HepG2 (cell line): Measurements from ENCODE around the gene USP27X. TPM values are rescaled to one million over a fixed set of nuclear protein-coding genes. Genes with fewer than 3 reads are reported as not detected.

Experiments
- ARID3A ChIP-seq: IDR thresholded peaks from 2 replicates; pipeline ENCODE4 v1.6.1; 2012; ENCODE audit warnings: low read depth, low read length, improper control_type of control experiment
- ATF7-NPFF ChIP-seq: sonication (generic); formaldehyde crosslinking; IDR thresholded peaks from 2 replicates; pipeline ENCODE4 v1.8.1; 2023; ENCODE audit warnings: mild to moderate bottlenecking, low read depth, missing genetic modification reagents, moderate library complexity
- CHD4 ChIP-seq: fragments of 200-600 bp; sonication (generic); IDR thresholded peaks from 2 replicates; pipeline ENCODE4 v1.7.0; 2017; ENCODE audit warnings: mild to moderate bottlenecking, low read length, borderline replicate concordance
- CSRNP2 ChIP-seq: sonication (generic); formaldehyde crosslinking; conservative IDR thresholded peaks from 2 replicates; pipeline ENCODE4 v1.8.0; 2022; ENCODE audit warnings: low read depth, missing genetic modification reagents
- EZH2 ChIP-seq: conservative IDR thresholded peaks from 2 replicates; pipeline ENCODE4 v1.6.1; 2012; ENCODE audit warnings: mild to moderate bottlenecking, low read depth, low read length, moderate library complexity
- HHEX ChIP-seq: IDR thresholded peaks from 2 replicates; pipeline ENCODE4 v1.6.1; 2016; ENCODE audit warnings: control low read depth
- JUN ChIP-seq: sonication (generic); formaldehyde crosslinking; IDR thresholded peaks from 2 replicates; pipeline ENCODE4 v1.4.0; 2020; ENCODE audit warnings: mild to moderate bottlenecking, missing genetic modification reagents
- KDM4B ChIP-seq: sonication (generic); formaldehyde crosslinking; IDR thresholded peaks from 2 replicates; pipeline ENCODE4 v1.4.0; 2020; ENCODE audit warnings: missing genetic modification reagents
- MEIS1 ChIP-seq: sonication (generic); formaldehyde crosslinking; IDR thresholded peaks from 2 replicates; pipeline ENCODE4 v1.9.0; 2021; ENCODE audit warnings: mild to moderate bottlenecking, missing genetic modification reagents, moderate library complexity, borderline replicate concordance
- MYC ChIP-seq: sonication (generic); formaldehyde crosslinking; IDR thresholded peaks from 2 replicates; pipeline ENCODE4 v1.9.0; 2021; ENCODE audit warnings: missing genetic modification reagents, borderline replicate concordance
- NFYC ChIP-seq: IDR thresholded peaks from 2 replicates; pipeline ENCODE4 v1.6.1; 2016; ENCODE audit warnings: missing genetic modification reagents, missing compliant biosample characterization
- NR1H2 ChIP-seq: sonication (generic); formaldehyde crosslinking; IDR thresholded peaks from 2 replicates; pipeline ENCODE4 v1.8.1; 2022; ENCODE audit warnings: low read depth, missing genetic modification reagents, borderline replicate concordance
- SMAD3 ChIP-seq: sonication (generic); formaldehyde crosslinking; IDR thresholded peaks from 2 replicates; pipeline ENCODE4 v1.4.0; 2020; ENCODE audit warnings: missing genetic modification reagents
- ZHX2 ChIP-seq, 2 experiments: sonication (generic) in 1 of 2; formaldehyde crosslinking in 1 of 2; IDR thresholded peaks; 2 replicates each; pipeline versions ENCODE4 v1.6.1 to v1.9.0; 2014 to 2022; ENCODE audit warnings: antibody characterized with exemption in 1 of 2, borderline replicate concordance in 1 of 2, inconsistent platforms in 1 of 2, low read depth in 1 of 2, missing genetic modification reagents in 1 of 2
- ZNF510 ChIP-seq: sonication (generic); formaldehyde crosslinking; IDR thresholded peaks from 2 replicates; pipeline ENCODE4 v1.4.0; 2020; ENCODE audit warnings: low read depth, mild to moderate bottlenecking, missing genetic modification reagents
- ZNF563 ChIP-seq: sonication (generic); formaldehyde crosslinking; IDR thresholded peaks from 2 replicates; pipeline ENCODE4 v1.8.0; 2022; ENCODE audit warnings: mild to moderate bottlenecking, moderate library complexity, missing genetic modification reagents
- ZNF879 ChIP-seq: sonication (generic); formaldehyde crosslinking; IDR thresholded peaks from 2 replicates; pipeline ENCODE4 v1.8.1; 2023; ENCODE audit warnings: missing genetic modification reagents
- ZSCAN22 ChIP-seq: sonication (generic); formaldehyde crosslinking; IDR thresholded peaks from 2 replicates; pipeline ENCODE4 v1.4.0; 2020; ENCODE audit warnings: mild to moderate bottlenecking, missing genetic modification reagents
- polyA plus RNA-seq, 8 experiments: library from polyadenylated mRNA; depleted of rRNA in 3 of 8; stranded (reverse) in 7 of 8; unstranded in 1 of 8; fragments of >200 nt; fragmentation: Illumina TruSeq in 4 of 8; extraction: Trizol in 4 of 8; gene quantifications; 2 replicates each; pipeline versions ENCODE4 v1.2.1 to v1.2.3, GENCODE V29; 2011 to 2016; ENCODE audit warnings: low read depth in 4 of 8, missing spikeins in 1 of 8, mixed read lengths in 1 of 8; ENCODE audit not compliant: insufficient read depth in 1 of 8
- total RNA-seq, 5 experiments: library from RNA; depleted of rRNA; stranded (reverse); fragments of >200 nt; fragmentation: Illumina TruSeq; extraction: Trizol; gene quantifications; 2 replicates each; pipeline ENCODE4 v1.2.3, GENCODE V29; 2016; ENCODE audit warnings: low read depth in 1 of 5
- TF ChIP-seq, protein P1 (sequence below): fragments of 450-650 bp; IDR thresholded peaks from 2 replicates; pipeline ENCODE4 v1.6.1; 2017

USP27X gene
- total and polyA plus RNA-seq, 2 of the 13 experiments (the other 11 are each of a cell fraction or from before 2014, with no cell fraction given), result 7.2 to 9.7 TPM

DNA sequence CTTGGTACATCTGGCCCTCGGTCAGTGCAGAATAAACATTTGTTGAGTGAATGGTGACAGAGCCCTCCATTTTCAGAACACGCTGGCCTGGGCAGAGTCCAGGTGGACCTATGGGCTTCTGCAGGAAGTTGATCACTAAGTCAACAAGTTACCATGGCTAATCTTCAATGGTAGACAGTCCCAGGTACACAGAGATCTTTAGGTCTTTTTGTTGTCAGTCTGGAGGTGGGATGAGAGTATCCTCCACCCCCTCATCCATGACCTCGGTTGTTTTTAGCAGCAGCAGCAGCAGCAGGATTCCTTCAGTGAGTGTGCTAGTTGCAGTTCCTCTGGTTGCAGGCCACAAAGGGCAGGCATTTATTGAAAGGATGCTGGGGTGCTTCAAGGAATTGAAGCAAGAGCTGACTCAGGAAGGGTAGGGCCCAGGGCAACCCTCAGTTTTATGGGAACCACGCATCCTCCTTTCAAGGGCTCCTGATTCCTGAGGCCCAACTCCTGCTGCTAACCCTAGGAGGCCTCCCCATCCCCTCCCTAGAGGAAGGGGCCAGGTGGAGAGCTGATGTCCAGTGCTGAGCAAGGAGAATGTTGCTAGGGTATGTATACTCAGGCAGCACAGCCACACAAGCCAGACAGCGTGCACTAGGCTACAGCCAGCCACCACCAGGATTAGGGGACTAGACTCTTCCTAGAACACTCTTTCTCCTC, 1.7 kb upstream of the USP27X start (continued):
- TF ChIP-seq, protein P1, sequence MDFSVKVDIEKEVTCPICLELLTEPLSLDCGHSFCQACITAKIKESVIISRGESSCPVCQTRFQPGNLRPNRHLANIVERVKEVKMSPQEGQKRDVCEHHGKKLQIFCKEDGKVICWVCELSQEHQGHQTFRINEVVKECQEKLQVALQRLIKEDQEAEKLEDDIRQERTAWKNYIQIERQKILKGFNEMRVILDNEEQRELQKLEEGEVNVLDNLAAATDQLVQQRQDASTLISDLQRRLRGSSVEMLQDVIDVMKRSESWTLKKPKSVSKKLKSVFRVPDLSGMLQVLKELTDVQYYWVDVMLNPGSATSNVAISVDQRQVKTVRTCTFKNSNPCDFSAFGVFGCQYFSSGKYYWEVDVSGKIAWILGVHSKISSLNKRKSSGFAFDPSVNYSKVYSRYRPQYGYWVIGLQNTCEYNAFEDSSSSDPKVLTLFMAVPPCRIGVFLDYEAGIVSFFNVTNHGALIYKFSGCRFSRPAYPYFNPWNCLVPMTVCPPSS, result no peak
- TF ChIP-seq EZH2 (no peak), MYC (CRISPR knock-in tag) (no peak), ZNF563 (CRISPR knock-in tag) (0 out of 2 replicates have a peak, but pooled peaks have one; percentile 51), JUN (CRISPR knock-in tag) (no peak), MEIS1 (CRISPR knock-in tag) (no peak), ZNF879 (CRISPR knock-in tag) (no peak), ARID3A (no peak), NR1H2 (no peak), ZSCAN22 (no peak), SMAD3 (no peak), KDM4B (no peak), ATF7-NPFF (CRISPR knock-in tag) (no peak), CHD4 (no peak), CSRNP2 (no peak), HHEX (CRISPR knock-in tag) (0 out of 2 replicates have a peak, but pooled peaks have one; percentile 20), ZNF510 (CRISPR knock-in tag) (no peak), NFYC (peak; percentile 43; the same call in 1 of the 2 replicates), ZHX2 (IDR thresholded peaks at IDR 0.05; ENCODE audit: low read depth) (peak; percentile 51; the same call in 1 of the 2 replicates), ZHX2 (CRISPR knock-in tag; IDR thresholded peaks at IDR 0.05; ENCODE audit: borderline replicate concordance) (no peak)
